HepG2 (cell line): ENCODE data around the gene LRP10. TPM values are rescaled to one million over a fixed set of nuclear protein-coding genes. Genes with fewer than 3 reads are reported as not detected.

ENCODE experiments used
- KAT7 ChIP-seq: IDR thresholded peaks from 2 replicates; pipeline ENCODE4 v1.6.1; 2018; ENCODE audit warnings: borderline replicate concordance, missing compliant biosample characterization
- KLF15 ChIP-seq: sonication (generic); formaldehyde crosslinking; IDR thresholded peaks from 2 replicates; pipeline ENCODE4 v1.8.1; 2023; ENCODE audit warnings: borderline replicate concordance, mild to moderate bottlenecking, inconsistent platforms, missing genetic modification reagents, mixed read lengths
- PHF21A ChIP-seq: sonication (generic); formaldehyde crosslinking; IDR thresholded peaks from 2 replicates; pipeline ENCODE4 v1.5.0; 2020; ENCODE audit warnings: mild to moderate bottlenecking, missing genetic modification reagents
- RAD21 ChIP-seq: fragments of 450-650 bp; formaldehyde crosslinking; IDR thresholded peaks from 2 replicates; pipeline ENCODE4 v1.5.0; 2020; ENCODE audit warnings: mild to moderate bottlenecking
- ZFP36L1 ChIP-seq: sonication (generic); formaldehyde crosslinking; IDR thresholded peaks from 2 replicates; pipeline ENCODE4 v1.8.0; 2022; ENCODE audit warnings: mild to moderate bottlenecking, missing genetic modification reagents, moderate library complexity
- ZMYM4 ChIP-seq: sonication (generic); formaldehyde crosslinking; IDR thresholded peaks from 2 replicates; pipeline ENCODE4 v1.8.1; 2023; ENCODE audit warnings: mild to moderate bottlenecking, missing genetic modification reagents
- ZNF3 ChIP-seq: IDR thresholded peaks from 2 replicates; pipeline ENCODE4 v1.7.0; 2017; ENCODE audit warnings: inconsistent platforms
- ZNF383 ChIP-seq: sonication (generic); formaldehyde crosslinking; IDR thresholded peaks from 2 replicates; pipeline ENCODE4 v1.4.0; 2020; ENCODE audit warnings: missing genetic modification reagents, mild to moderate bottlenecking, borderline replicate concordance
- ZNF431 ChIP-seq: sonication (generic); formaldehyde crosslinking; IDR thresholded peaks from 2 replicates; pipeline ENCODE4 v1.9.0; 2022; ENCODE audit warnings: missing genetic modification reagents, low read depth, mild to moderate bottlenecking, borderline replicate concordance
- ZNF557 ChIP-seq: sonication (generic); formaldehyde crosslinking; IDR thresholded peaks from 2 replicates; pipeline ENCODE4 v1.4.0; 2020; ENCODE audit warnings: missing genetic modification reagents
- ZNF746 ChIP-seq: sonication (generic); formaldehyde crosslinking; IDR thresholded peaks from 2 replicates; pipeline ENCODE4 v1.8.0; 2022; ENCODE audit warnings: mild to moderate bottlenecking, missing genetic modification reagents
- ZNF891 ChIP-seq: sonication (generic); formaldehyde crosslinking; IDR thresholded peaks from 2 replicates; pipeline ENCODE4 v1.5.0; 2020; ENCODE audit warnings: mild to moderate bottlenecking, missing genetic modification reagents
- polyA plus RNA-seq, 8 experiments: library from polyadenylated mRNA; depleted of rRNA in 3 of 8; stranded (reverse) in 7 of 8; unstranded in 1 of 8; fragments of >200 nt; fragmentation: Illumina TruSeq in 4 of 8; extraction: Trizol in 4 of 8; gene quantifications; 2 replicates each; pipeline versions ENCODE4 v1.2.1 to v1.2.3, GENCODE V29; 2011 to 2016; ENCODE audit warnings: low read depth in 4 of 8, missing spikeins in 1 of 8, mixed read lengths in 1 of 8; ENCODE audit not compliant: insufficient read depth in 1 of 8
- total RNA-seq, 5 experiments: library from RNA; depleted of rRNA; stranded (reverse); fragments of >200 nt; fragmentation: Illumina TruSeq; extraction: Trizol; gene quantifications; 2 replicates each; pipeline ENCODE4 v1.2.3, GENCODE V29; 2016; ENCODE audit warnings: low read depth in 1 of 5
- TF ChIP-seq, protein P1 (sequence below), 2 experiments: fragments of 450-650 bp in 1 of 2; sonication (generic) in 1 of 2; formaldehyde crosslinking in 1 of 2; IDR thresholded peaks; 2 replicates each; pipeline versions ENCODE4 v1.6.1 to v1.8.0; 2016 to 2022; ENCODE audit warnings: antibody characterized with exemption in 1 of 2, mild to moderate bottlenecking in 1 of 2, missing genetic modification reagents in 1 of 2
- TF ChIP-seq, protein P2 (sequence below): sonication (generic); formaldehyde crosslinking; IDR thresholded peaks from 2 replicates; pipeline ENCODE4 v1.5.1; 2020; ENCODE audit warnings: missing genetic modification reagents, mild to moderate bottlenecking, borderline replicate concordance
- TF ChIP-seq, protein P3 (sequence below): sonication (generic); formaldehyde crosslinking; IDR thresholded peaks from 2 replicates; pipeline ENCODE4 v1.8.0; 2022; ENCODE audit warnings: mild to moderate bottlenecking, missing genetic modification reagents, moderate library complexity
- TF ChIP-seq, protein P4 (sequence below): sonication (generic); formaldehyde crosslinking; IDR thresholded peaks from 2 replicates; pipeline ENCODE4 v1.4.0; 2020; ENCODE audit warnings: missing genetic modification reagents, low read depth, mild to moderate bottlenecking, borderline replicate concordance

LRP10 gene
- total and polyA plus RNA-seq, 2 of the 13 experiments (the other 11 are each of a cell fraction or from before 2014, with no cell fraction given), result 16.9 to 45.2 TPM

DNA sequence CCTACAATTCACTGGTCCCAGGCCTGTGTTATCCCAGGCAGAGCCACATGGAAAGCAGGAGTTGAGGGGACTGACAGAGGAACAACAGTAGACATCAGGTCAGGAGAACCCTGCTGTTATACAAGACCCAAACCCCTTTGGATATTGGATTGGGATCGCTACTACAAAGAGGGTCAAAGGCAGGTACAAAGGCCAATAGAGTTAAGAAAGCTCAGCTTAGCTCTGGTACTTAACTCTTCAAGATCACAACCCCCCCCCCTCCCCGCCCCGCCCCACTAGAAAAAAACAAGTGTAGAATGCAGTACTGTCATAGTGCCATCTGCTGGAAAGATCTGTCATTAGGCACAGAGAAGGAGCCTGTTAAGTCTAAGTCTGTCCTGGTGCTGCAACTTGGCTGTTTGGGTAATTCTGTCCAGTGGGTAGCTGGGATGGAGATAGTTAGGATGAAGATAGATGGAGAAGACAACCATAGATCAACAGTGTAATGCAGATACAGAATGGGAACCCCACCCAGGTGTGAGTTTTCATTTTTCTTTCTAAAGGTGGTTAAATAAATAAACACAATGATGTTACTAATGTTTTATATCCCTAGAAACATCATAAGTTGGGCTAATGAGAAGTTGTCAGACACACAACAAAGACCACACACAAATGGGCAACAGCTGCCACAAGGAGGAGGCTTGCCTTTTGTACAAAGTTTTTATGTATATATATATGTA is 28.7 kb downstream of the LRP10 start (continued):
- TF ChIP-seq, protein P1, sequence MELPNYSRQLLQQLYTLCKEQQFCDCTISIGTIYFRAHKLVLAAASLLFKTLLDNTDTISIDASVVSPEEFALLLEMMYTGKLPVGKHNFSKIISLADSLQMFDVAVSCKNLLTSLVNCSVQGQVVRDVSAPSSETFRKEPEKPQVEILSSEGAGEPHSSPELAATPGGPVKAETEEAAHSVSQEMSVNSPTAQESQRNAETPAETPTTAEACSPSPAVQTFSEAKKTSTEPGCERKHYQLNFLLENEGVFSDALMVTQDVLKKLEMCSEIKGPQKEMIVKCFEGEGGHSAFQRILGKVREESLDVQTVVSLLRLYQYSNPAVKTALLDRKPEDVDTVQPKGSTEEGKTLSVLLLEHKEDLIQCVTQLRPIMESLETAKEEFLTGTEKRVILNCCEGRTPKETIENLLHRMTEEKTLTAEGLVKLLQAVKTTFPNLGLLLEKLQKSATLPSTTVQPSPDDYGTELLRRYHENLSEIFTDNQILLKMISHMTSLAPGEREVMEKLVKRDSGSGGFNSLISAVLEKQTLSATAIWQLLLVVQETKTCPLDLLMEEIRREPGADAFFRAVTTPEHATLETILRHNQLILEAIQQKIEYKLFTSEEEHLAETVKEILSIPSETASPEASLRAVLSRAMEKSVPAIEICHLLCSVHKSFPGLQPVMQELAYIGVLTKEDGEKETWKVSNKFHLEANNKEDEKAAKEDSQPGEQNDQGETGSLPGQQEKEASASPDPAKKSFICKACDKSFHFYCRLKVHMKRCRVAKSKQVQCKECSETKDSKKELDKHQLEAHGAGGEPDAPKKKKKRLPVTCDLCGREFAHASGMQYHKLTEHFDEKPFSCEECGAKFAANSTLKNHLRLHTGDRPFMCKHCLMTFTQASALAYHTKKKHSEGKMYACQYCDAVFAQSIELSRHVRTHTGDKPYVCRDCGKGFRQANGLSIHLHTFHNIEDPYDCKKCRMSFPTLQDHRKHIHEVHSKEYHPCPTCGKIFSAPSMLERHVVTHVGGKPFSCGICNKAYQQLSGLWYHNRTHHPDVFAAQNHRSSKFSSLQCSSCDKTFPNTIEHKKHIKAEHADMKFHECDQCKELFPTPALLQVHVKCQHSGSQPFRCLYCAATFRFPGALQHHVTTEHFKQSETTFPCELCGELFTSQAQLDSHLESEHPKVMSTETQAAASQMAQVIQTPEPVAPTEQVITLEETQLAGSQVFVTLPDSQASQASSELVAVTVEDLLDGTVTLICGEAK (IDR thresholded peaks at IDR 0.05), result no peak
- TF ChIP-seq, protein P1 (CRISPR knock-in tag; IDR thresholded peaks at IDR 0.05), result no peak
- TF ChIP-seq ZNF557 (CRISPR knock-in tag) (no peak), ZNF3 (CRISPR knock-in tag) (no peak), KLF15 (CRISPR knock-in tag) (no peak), ZNF891 (no peak), PHF21A (no peak), ZMYM4 (CRISPR knock-in tag) (no peak), ZFP36L1 (CRISPR knock-in tag) (no peak), KAT7 (no peak), ZNF431 (CRISPR knock-in tag) (no peak), ZNF383 (CRISPR knock-in tag) (no peak), ZNF746 (no peak), RAD21 (CRISPR knock-in tag) (peak; percentile 56; the same call in 1 of the 2 replicates)
- TF ChIP-seq, protein P2, sequence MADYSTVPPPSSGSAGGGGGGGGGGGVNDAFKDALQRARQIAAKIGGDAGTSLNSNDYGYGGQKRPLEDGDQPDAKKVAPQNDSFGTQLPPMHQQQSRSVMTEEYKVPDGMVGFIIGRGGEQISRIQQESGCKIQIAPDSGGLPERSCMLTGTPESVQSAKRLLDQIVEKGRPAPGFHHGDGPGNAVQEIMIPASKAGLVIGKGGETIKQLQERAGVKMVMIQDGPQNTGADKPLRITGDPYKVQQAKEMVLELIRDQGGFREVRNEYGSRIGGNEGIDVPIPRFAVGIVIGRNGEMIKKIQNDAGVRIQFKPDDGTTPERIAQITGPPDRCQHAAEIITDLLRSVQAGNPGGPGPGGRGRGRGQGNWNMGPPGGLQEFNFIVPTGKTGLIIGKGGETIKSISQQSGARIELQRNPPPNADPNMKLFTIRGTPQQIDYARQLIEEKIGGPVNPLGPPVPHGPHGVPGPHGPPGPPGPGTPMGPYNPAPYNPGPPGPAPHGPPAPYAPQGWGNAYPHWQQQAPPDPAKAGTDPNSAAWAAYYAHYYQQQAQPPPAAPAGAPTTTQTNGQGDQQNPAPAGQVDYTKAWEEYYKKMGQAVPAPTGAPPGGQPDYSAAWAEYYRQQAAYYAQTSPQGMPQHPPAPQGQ (CRISPR knock-in tag), result no peak
- TF ChIP-seq, protein P3, sequence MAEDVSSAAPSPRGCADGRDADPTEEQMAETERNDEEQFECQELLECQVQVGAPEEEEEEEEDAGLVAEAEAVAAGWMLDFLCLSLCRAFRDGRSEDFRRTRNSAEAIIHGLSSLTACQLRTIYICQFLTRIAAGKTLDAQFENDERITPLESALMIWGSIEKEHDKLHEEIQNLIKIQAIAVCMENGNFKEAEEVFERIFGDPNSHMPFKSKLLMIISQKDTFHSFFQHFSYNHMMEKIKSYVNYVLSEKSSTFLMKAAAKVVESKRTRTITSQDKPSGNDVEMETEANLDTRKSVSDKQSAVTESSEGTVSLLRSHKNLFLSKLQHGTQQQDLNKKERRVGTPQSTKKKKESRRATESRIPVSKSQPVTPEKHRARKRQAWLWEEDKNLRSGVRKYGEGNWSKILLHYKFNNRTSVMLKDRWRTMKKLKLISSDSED, result no peak
- TF ChIP-seq, protein P4, sequence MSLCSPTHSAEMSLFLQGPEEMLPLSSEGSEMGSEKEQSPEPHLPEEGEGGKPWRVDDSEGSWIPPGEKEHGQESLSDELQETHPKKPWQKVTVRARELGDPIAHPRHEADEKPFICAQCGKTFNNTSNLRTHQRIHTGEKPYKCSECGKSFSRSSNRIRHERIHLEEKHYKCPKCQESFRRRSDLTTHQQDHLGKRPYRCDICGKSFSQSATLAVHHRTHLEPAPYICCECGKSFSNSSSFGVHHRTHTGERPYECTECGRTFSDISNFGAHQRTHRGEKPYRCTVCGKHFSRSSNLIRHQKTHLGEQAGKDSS (CRISPR knock-in tag), result no peak
